HepG2 (cell line): Measurements from ENCODE around the gene SLC9A5. TPM values are rescaled to one million over a fixed set of nuclear protein-coding genes. Genes with fewer than 3 reads are reported as not detected.
A peak's percentile ranks its signal among the peaks of the same experiment; 100 is the strongest.

Experiments
- ATAC-seq: fragments of 200-7000 bp; cut with Tn5 transposase; 3 replicates; pipeline ENCODE4 v1.9.1; 2020; ENCODE audit warnings: mild to moderate bottlenecking, moderate library complexity
- BruUV-seq: library from RNA; stranded (reverse); fragments of 400-500 nt; replicated peaks from 2 replicates; lab custom pipeline; 2021; lab: Mats Ljungman, UMichigan
- CTCF ChIA-PET: fragments of 300-600 bp; formaldehyde crosslinking; extraction: SDS; loops from one replicate; lab custom pipeline; 2021; ENCODE audit warnings: low total read pairs, inconsistent platforms, low intra/inter-chr PET ratio; lab: Yijun Ruan, JAX
- POLR2A ChIA-PET: fragments of 350-600 bp; sonication (Branson Sonifier 250); formaldehyde crosslinking; loops from one replicate; lab custom pipeline; 2020; ENCODE audit warnings: antibody characterized with exemption, inconsistent platforms; lab: Yijun Ruan, JAX
- DNase-seq: peaks from one replicate; pipeline ENCODE4 v3.0.0-alpha.2; 2015; ENCODE audit warnings: low spot score
- FAIRE-seq: peaks from 3 replicates; lab custom pipeline; 2011; peaks lifted over from hg19 to GRCh38; lab: Jason Lieb, UNC
- H2AFZ ChIP-seq: one replicate; pipeline ENCODE4 v1.6.1; 2011; ENCODE audit warnings: low read length, inconsistent platforms
- H3K27ac ChIP-seq: fragments of 300-600 bp; 3 replicates; pipeline ENCODE4 v1.8.0; 2011; ENCODE audit warnings: mixed run types, mild to moderate bottlenecking, mixed read lengths, low read length, inconsistent platforms; ENCODE audit not compliant: insufficient read depth; ENCODE audit errors: extremely low read length
- H3K27me3 ChIP-seq, 2 experiments: fragments of 200-600 bp in 1 of 2; 2 replicates in 1 of 2; 3 replicates in 1 of 2; pipeline versions ENCODE4 v1.6.0 to v1.8.0; 2011; ENCODE audit warnings: low read length in 2 of 2, mild to moderate bottlenecking in 2 of 2, moderate library complexity in 2 of 2, inconsistent platforms in 1 of 2; ENCODE audit not compliant: insufficient read depth in 2 of 2, control insufficient read depth in 1 of 2
- H3K36me3 ChIP-seq, 2 experiments: fragments of 200-600 bp in 1 of 2; replicated peaks in 1 of 2; 2 replicates in 1 of 2; 3 replicates in 1 of 2; pipeline versions ENCODE4 v1.5.1 to v1.8.0; 2011; ENCODE audit warnings: low read length in 2 of 2, inconsistent platforms in 1 of 2; ENCODE audit not compliant: insufficient read depth in 2 of 2, control insufficient read depth in 1 of 2
- H3K4me1 ChIP-seq: 2 replicates; pipeline ENCODE4 v1.5.1; 2012; ENCODE audit warnings: low read length, inconsistent platforms; ENCODE audit not compliant: insufficient read depth
- H3K4me2 ChIP-seq: 2 replicates; pipeline ENCODE4 v1.6.0; 2011; ENCODE audit warnings: low read depth, low read length, inconsistent platforms
- H3K4me3 ChIP-seq, 3 experiments: fragments of 200-600 bp in 1 of 3; sonication (generic), shearing (Covaris generic) in 1 of 3; replicated peaks in 1 of 3; 2 replicates each; pipeline ENCODE4 v1.5.1; 2011 to 2016; ENCODE audit warnings: low read length in 3 of 3, inconsistent platforms in 2 of 3, low read depth in 2 of 3, mild to moderate bottlenecking in 2 of 3, control low read depth in 1 of 3, mixed read lengths in 1 of 3; ENCODE audit not compliant: insufficient read depth in 1 of 3
- H3K79me2 ChIP-seq: one replicate; pipeline ENCODE4 v1.6.1; 2011; ENCODE audit warnings: low read length, inconsistent platforms; ENCODE audit not compliant: insufficient read depth
- H3K9ac ChIP-seq: 2 replicates; pipeline ENCODE4 v1.6.0; 2011; ENCODE audit warnings: mild to moderate bottlenecking, low read depth, low read length, inconsistent platforms; ENCODE audit not compliant: insufficient read depth
- H3K9me3 ChIP-seq: 2 replicates; pipeline ENCODE4 v1.5.1; 2012; ENCODE audit warnings: mild to moderate bottlenecking, low read length
- H4K20me1 ChIP-seq: 2 replicates; pipeline ENCODE4 v1.6.0; 2011; ENCODE audit warnings: inconsistent platforms, mild to moderate bottlenecking, low read length, moderate library complexity; ENCODE audit not compliant: insufficient read depth
- AFF4 ChIP-seq: sonication (generic); formaldehyde crosslinking; IDR thresholded peaks from 2 replicates; pipeline ENCODE4 v1.4.0; 2020; ENCODE audit warnings: missing genetic modification reagents
- BCL6 ChIP-seq: IDR thresholded peaks from 2 replicates; pipeline ENCODE4 v1.6.1; 2016; ENCODE audit warnings: missing genetic modification reagents, missing compliant biosample characterization
- FOXO4 ChIP-seq: sonication (generic); formaldehyde crosslinking; conservative IDR thresholded peaks from 2 replicates; pipeline ENCODE4 v1.8.1; 2023; ENCODE audit warnings: missing genetic modification reagents
- NKX3-1 ChIP-seq: sonication (generic); formaldehyde crosslinking; IDR thresholded peaks from 2 replicates; pipeline ENCODE4 v1.5.0; 2020; ENCODE audit warnings: missing genetic modification reagents
- POLR2AphosphoS2 ChIP-seq: IDR thresholded peaks from 2 replicates; pipeline ENCODE4 v1.6.1; 2011; ENCODE audit warnings: low read depth, low read length, improper control_type of control experiment
- RFXAP ChIP-seq: sonication (generic); formaldehyde crosslinking; IDR thresholded peaks from 2 replicates; pipeline ENCODE4 v1.4.0; 2020; ENCODE audit warnings: missing genetic modification reagents, borderline replicate concordance
- ZBTB34 ChIP-seq: sonication (generic); formaldehyde crosslinking; IDR thresholded peaks from 2 replicates; pipeline ENCODE4 v1.8.0; 2022; ENCODE audit warnings: mild to moderate bottlenecking, missing genetic modification reagents
- ZNF10 ChIP-seq: sonication (generic); formaldehyde crosslinking; IDR thresholded peaks from 2 replicates; pipeline ENCODE4 v1.4.0; 2020; ENCODE audit warnings: mild to moderate bottlenecking, low read depth, missing genetic modification reagents, borderline replicate concordance
- ZNF776 ChIP-seq: sonication (generic); formaldehyde crosslinking; IDR thresholded peaks from 2 replicates; pipeline ENCODE4 v1.4.0; 2020; ENCODE audit warnings: mild to moderate bottlenecking, missing genetic modification reagents
- WGBS: methylation state at CpG from one replicate; pipeline ENCODE4 v1.1.6; 2017; ENCODE audit warnings: low lambda C conversion rate; 5-methylcytosine and 5-hydroxymethylcytosine counted together
- in situ Hi-C: cut with HindIII; loops from 2 replicates; pipeline ENCODE4 v1.10.0; 2017; ENCODE audit warnings: low pct_unique_long_range_greater_than_20kb; ENCODE audit not compliant: extremely low pct_ligation_motif_present
- intact Hi-C: fragments of 100-400 bp; cut with micrococcal nuclease; formaldehyde crosslinking; loops from one replicate; pipeline ENCODE4 v1.10.0; 2022; ENCODE audit not compliant: unreplicated experiment
- polyA plus RNA-seq, 8 experiments: library from polyadenylated mRNA; depleted of rRNA in 3 of 8; stranded (reverse) in 7 of 8; unstranded in 1 of 8; fragments of >200 nt; fragmentation: Illumina TruSeq in 4 of 8; extraction: Trizol in 4 of 8; gene quantifications; 2 replicates each; pipeline versions ENCODE4 v1.2.1 to v1.2.3, GENCODE V29; 2011 to 2016; ENCODE audit warnings: low read depth in 4 of 8, missing spikeins in 1 of 8, mixed read lengths in 1 of 8; ENCODE audit not compliant: insufficient read depth in 1 of 8
- total RNA-seq, 5 experiments: library from RNA; depleted of rRNA; stranded (reverse); fragments of >200 nt; fragmentation: Illumina TruSeq; extraction: Trizol; gene quantifications; 2 replicates each; pipeline ENCODE4 v1.2.3, GENCODE V29; 2016; ENCODE audit warnings: low read depth in 1 of 5

The SLC9A5 gene
- total and polyA plus RNA-seq, 2 of the 13 experiments (the other 11 are each of a cell fraction or from before 2014, with no cell fraction given): 0.58 to 1.4 TPM

- ATAC-seq (no peak), FAIRE-seq (no peak), DNase-seq (no peak)
- no peak overlapping the region for H3K4me3 ChIP-seq
- no peak overlapping the region for H3K9ac ChIP-seq
- H3K27me3 ChIP-seq: no peaks in the 10 kb centered on the region
- in situ Hi-C loops: no loop called here
- H3K79me2 ChIP-seq: no peaks in the 10 kb centered on the region
- 0 out of 2 replicates have a peak, but pooled peaks have one; percentile 72 for TF ChIP-seq FOXO4
- TF ChIP-seq NKX3-1: no peak
- H3K9me3 ChIP-seq: no peaks in the 10 kb centered on the region
- 92% methylated on average over 3 of the region's 4 CpGs for WGBS
- H3K4me2 ChIP-seq: no peak overlapping the region
- ChIA-PET CTCF (no interaction called here), POLR2A (no interaction called here)
- H3K27ac ChIP-seq: no peak overlapping the region
- intact Hi-C loops: no loop called here
- H3K4me1 ChIP-seq: peaks cover 40% of the 10 kb centered on the region
- no TSS peak for BruUV-seq
- H3K36me3 ChIP-seq: peaks cover 18 to 27% of the 10 kb centered on the region in 2 experiments
- H4K20me1 ChIP-seq: no peaks in the 10 kb centered on the region
- H2AFZ ChIP-seq: no peak overlapping the region
Observed at GRCh38 chr16:67242138-67242730, 6.5 kb upstream of the SLC9A5 start.

GRCh38 chr16:67243481-67243880, 5.3 kb upstream of the SLC9A5 start:
- 100% methylated on average over 4 of the region's 4 CpGs for WGBS

More at GRCh38 chr16:67243481-67243880, 5.3 kb upstream of the SLC9A5 start:
- DNase-seq: no peak
- H3K9ac ChIP-seq: no peak overlapping the region
- no peak overlapping the region for H3K4me3 ChIP-seq
- peaks cover 9 to 15% of the 10 kb centered on the region in 2 experiments for H3K36me3 ChIP-seq
- no peak overlapping the region for H3K4me2 ChIP-seq
- intact Hi-C loops (no loop called here), in situ Hi-C loops (no loop called here)
- H3K9me3 ChIP-seq: no peaks in the 10 kb centered on the region
- no peak for FAIRE-seq
- H3K4me1 ChIP-seq: peaks cover 51% of the 10 kb centered on the region
- no peak for ATAC-seq
- no peak overlapping the region for H3K27ac ChIP-seq
- TF ChIP-seq FOXO4: no peak
- TF ChIP-seq ZNF10 (CRISPR knock-in tag): no peak
- TF ChIP-seq ZNF776 (CRISPR knock-in tag): no peak
- TF ChIP-seq BCL6 (CRISPR knock-in tag): no peak
- TF ChIP-seq RFXAP (CRISPR knock-in tag): no peak
- TF ChIP-seq ZBTB34 (CRISPR knock-in tag): no peak
- TF ChIP-seq POLR2AphosphoS2: no peak
- TF ChIP-seq AFF4 (CRISPR knock-in tag): no peak
- ChIA-PET POLR2A (no interaction called here), CTCF (no interaction called here)
- H4K20me1 ChIP-seq: no peaks in the 10 kb centered on the region
- no peak overlapping the region for H2AFZ ChIP-seq
- H3K79me2 ChIP-seq: no peaks in the 10 kb centered on the region
- BruUV-seq: no TSS peak
- H3K27me3 ChIP-seq: peaks cover 0 to under 1% of the 10 kb centered on the region in 2 experiments; a peak in 1 of 5 replicates
